HG02840 (cell line): ENCODE data around the gene LAMC1.
"Not testable (repeated sequence)": the region's sequence is repeated elsewhere in the genome, so short reads cannot be mapped to it uniquely, and the experiment has no call there.

ENCODE experiments used
- ATAC-seq: cut with Tn5 transposase; IDR thresholded peaks from one replicate; pipeline ENCODE4 v1.9.1; 2021; ENCODE audit warnings: mild to moderate bottlenecking, moderate library complexity, moderate number of reproducible peaks; ENCODE audit not compliant: unreplicated experiment, low FRiP score

LAMC1 gene

GRCh38 chr1:183139281-183139942 is 116.2 kb downstream of the LAMC1 start:
- ATAC-seq, result no peak

- no peak for ATAC-seq
Measured at GRCh38 chr1:183140633-183141032, 117.4 kb downstream of the LAMC1 start.

- no peak for ATAC-seq
Measured at GRCh38 chr1:183142171-183142570, 119.0 kb downstream of the LAMC1 start.

- no peak for ATAC-seq
Measured at GRCh38 chr1:183143576-183144315, 120.5 kb downstream of the LAMC1 start.

- no peak for ATAC-seq
Measured at GRCh38 chr1:183144752-183145151, 121.5 kb downstream of the LAMC1 start.

GRCh38 chr1:183147735-183148134 is 124.5 kb downstream of the LAMC1 start:
- ATAC-seq, result no peak

- no peak for ATAC-seq
Measured at GRCh38 chr1:183148599-183148998, 125.4 kb downstream of the LAMC1 start.

- ATAC-seq, result no peak
Measured at GRCh38 chr1:183149273-183149672, 126.1 kb downstream of the LAMC1 start.

- ATAC-seq, result not testable (repeated sequence)
Measured at GRCh38 chr1:183150032-183150431, 126.8 kb downstream of the LAMC1 start.

GRCh38 chr1:183150445-183150844 is 127.2 kb downstream of the LAMC1 start:
- no peak for ATAC-seq

GRCh38 chr1:183152180-183152579 is 129.0 kb downstream of the LAMC1 start:
- no peak for ATAC-seq

GRCh38 chr1:183155939-183156338 is 132.7 kb downstream of the LAMC1 start:
- ATAC-seq, result no peak

GRCh38 chr1:183159960-183160359 is 136.7 kb downstream of the LAMC1 start:
- no peak for ATAC-seq

- ATAC-seq, result no peak
Measured at GRCh38 chr1:183161391-183161790, 138.2 kb downstream of the LAMC1 start.

GRCh38 chr1:183163316-183163715 is 140.1 kb downstream of the LAMC1 start:
- no peak for ATAC-seq

- ATAC-seq, result no peak
Measured at GRCh38 chr1:183164340-183164739, 141.1 kb downstream of the LAMC1 start.

- ATAC-seq, result no peak
Measured at GRCh38 chr1:183164963-183165362, 141.7 kb downstream of the LAMC1 start.

GRCh38 chr1:183165456-183165855 is 142.2 kb downstream of the LAMC1 start:
- no peak for ATAC-seq

- ATAC-seq, result no peak
Measured at GRCh38 chr1:183166454-183166853, 143.2 kb downstream of the LAMC1 start.

GRCh38 chr1:183167676-183168075 is 144.5 kb downstream of the LAMC1 start:
- ATAC-seq, result no peak

- ATAC-seq, result no peak
Measured at GRCh38 chr1:183168308-183168707, 145.1 kb downstream of the LAMC1 start.

GRCh38 chr1:183173828-183174227 is 150.6 kb downstream of the LAMC1 start:
- no peak for ATAC-seq
